Inflammatory macrophage treated with lipopolysaccharide for 4 hours (primary cell): Measurements from ENCODE around the gene ATP6V1D.
"Not testable (repeated sequence)": the region's sequence is repeated elsewhere in the genome, so short reads cannot be mapped to it uniquely, and the experiment has no call there.

Experiments
- DNase-seq: peaks from one replicate; pipeline ENCODE4 v3.0.0-alpha.2; 2020

Gene ATP6V1D

GRCh38 chr14:67365476-67365875 lies 5.9 kb upstream of the ATP6V1D start:
- DNase-seq = no peak

DNA sequence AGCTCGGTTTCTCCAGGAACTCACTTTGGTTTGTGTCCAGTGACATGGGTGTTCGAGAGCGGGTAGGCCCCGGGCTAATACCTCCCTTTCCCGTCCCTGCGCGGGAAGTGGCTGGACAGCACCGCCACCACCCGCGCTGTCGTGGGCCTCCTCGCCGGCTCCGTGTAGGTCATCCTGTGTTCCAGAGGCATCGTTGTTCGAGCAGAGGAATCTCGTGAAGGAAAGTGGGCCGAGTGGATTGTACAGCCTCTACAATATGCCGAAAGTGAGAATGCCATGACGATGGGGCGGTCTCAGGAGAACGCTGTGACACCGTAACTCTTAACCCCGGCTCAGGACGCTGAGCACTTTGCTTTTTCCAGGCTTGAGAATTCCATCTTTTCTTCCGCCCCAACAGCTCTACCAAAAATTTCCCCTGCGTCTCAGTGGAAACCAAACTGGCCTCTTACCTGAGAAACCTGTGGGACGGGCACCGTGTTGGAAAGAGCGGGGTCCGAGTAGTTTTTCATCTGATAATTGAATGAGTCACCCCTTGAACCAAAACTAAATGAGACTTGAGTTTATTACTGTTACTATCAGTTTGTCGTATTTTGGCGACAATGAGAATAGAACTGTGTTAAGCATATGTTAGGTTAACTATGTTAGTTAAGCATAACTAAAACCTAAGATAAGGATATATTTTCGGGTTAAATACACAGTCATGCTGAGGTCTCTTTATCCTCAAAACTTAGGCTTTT lies 1.0 kb upstream of the ATP6V1D start:
- no peak for DNase-seq

GRCh38 chr14:67358924-67359774 lies 455 bp downstream of the ATP6V1D start:
- DNase-seq = peak; percentile 4

DNA sequence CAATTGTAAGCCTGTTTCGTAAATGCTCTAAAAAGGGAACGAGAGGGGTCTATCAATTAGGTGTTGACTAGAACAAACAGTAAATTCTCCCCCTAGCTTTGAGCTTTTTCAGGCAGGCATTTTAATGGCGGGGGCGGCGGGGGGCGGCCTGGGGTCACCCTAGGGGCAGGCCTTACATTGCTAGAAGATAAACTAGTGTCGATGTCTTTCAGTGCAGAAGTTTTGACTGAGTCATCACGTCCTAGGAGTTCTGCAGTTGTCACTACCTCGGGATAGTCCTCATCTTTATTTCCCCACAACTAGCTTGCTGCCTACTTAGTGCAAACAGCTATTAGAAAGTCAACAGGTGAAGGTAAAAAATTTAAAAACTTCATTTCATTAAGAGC lies 1.6 kb downstream of the ATP6V1D start:
- DNase-seq = peak; percentile 24

GRCh38 chr14:67357186-67357968 lies 2.2 kb downstream of the ATP6V1D start:
- peak; percentile 31 for DNase-seq

DNA sequence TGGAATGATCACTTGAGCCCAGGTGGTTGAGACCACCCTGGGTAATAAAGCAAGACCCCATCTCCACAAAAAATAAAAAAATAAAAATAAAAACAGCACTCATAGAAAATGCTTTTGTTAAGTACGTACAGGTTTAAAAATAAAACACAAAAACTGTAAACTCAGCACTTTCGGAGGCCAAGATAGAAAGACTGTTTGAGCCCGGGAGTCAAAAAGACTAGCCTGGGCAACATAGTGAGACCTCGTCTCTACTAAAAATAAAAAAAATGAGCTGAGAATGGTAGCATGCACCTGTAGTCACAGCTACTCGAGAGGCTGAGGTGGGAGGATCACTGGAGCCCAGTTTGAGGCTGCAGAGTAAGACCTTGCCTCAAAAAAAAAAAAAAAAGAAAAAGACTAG lies 7.5 kb downstream of the ATP6V1D start:
- DNase-seq = no peak

DNA sequence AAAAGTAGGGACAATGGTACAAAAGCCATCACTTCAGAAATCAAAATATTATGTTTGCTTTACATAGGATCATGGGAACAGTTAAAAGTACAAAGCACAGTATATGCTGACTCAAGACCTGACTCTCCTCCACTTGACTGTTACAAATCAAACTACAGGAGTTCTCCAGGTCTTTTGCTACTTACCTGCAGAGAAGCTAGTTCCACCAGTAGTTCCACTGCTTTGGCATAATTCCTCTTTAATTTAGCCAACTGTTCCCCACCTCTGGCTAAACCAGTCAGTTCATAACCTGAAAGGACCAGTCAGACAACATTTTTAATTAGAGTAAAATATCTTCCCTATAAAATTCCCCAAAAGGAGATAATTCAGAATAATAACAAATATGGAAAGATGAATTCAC lies 14.0 kb downstream of the ATP6V1D start:
- no peak for DNase-seq

GRCh38 chr14:67343601-67344230 lies 15.9 kb downstream of the ATP6V1D start:
- DNase-seq = no peak

- not testable (repeated sequence) for DNase-seq
Observed at GRCh38 chr14:67341231-67341630, 18.4 kb downstream of the ATP6V1D start.

GRCh38 chr14:67335781-67336180 lies 23.8 kb downstream of the ATP6V1D start:
- DNase-seq = no peak

- DNase-seq = no peak
Observed at GRCh38 chr14:67332468-67332867, 27.1 kb downstream of the ATP6V1D start.

DNA sequence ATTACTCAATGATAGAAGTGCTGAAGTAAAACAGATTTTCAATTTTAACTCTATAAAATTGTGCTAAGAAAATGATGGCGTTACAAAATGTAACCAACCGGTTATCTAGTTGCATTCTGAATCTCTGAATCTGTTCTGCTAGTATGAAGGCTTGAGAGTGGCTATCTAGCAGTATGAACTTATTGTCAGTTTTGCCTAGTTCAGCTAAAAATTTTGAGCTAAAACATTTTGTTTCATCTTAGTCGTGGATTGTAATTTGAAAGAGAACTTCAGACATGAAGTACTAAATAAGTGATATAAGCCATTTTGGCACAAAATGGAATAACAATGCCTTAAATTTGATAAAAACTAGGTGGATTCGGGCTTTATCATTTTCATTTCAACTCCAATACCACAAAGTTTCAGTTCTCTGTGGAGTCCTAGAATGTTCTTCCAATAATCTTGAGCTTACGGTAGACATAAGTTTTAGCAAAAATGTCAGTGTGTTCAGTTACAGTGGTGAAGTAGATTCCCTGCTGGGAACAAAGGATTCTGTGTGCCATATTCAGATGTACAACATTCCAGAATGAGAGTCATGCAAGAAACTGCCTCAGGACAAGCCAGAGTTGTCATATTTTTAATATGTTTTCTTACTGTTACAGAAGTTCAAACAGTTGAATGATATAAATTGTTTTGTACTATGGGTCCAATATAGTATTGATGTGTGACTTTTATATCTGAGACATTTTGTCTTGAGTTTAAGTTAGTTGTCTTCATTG lies 28.1 kb downstream of the ATP6V1D start:
- DNase-seq = no peak

GRCh38 chr14:67329666-67330065 lies 29.9 kb downstream of the ATP6V1D start:
- DNase-seq = not testable (repeated sequence)

GRCh38 chr14:67319142-67319541 lies 40.5 kb downstream of the ATP6V1D start:
- no peak for DNase-seq

DNA sequence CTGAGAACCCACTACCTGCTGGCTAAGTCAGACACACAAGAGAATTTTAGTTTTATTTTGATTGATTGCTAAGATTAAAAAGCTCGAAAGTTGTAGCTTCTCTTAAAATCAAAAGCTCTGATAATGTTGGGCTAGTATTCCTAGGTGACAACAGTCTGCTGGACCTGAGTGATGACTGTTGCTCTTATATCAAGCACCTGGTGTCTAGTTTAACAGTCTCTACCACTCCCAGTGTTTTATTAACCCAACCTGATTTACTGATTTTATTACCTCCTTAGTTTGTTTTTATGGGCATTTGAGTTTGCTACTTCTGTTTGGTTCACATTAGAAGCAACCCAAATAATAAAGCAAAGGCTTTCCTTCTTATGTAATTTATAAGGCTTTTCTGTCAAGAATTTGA lies 41.8 kb downstream of the ATP6V1D start:
- DNase-seq = no peak

DNA sequence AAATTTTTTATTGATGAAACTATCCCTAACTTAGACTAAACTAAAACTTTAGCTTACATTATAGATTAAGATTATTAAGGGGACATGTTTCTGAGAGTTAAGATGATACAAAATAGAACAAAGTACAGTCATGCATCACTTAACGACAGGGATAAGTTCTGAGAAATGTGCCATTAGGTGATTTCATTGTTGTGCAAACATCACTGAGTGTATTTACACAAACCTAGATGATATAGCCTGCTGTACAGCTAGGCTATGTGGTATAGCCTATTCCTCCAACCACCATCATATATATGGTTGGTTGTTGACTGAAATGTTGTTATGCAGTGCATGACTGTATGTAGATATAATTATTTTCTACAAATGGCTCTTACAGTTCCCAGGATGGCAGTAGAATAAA lies 46.5 kb downstream of the ATP6V1D start:
- no peak for DNase-seq

DNA sequence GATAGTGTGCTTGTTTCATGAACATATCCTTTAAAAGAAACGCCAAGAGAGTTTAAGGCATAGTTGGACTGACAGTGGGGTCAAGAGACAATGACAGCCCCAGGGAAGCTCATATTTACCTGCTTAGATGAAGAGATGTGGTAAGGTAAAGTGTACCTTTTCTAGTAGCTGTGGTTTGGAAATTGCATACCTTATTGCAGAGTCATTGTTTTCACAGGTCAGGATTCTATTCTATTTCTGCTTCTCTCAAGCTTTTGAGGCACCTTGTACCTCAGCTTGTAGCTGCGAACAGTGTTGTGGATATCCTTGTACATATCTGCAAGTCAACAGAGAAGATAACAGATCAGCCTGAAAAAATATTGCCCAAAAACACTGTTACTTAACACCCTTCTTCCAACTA lies 47.7 kb downstream of the ATP6V1D start:
- DNase-seq = no peak
